Stimulated activated CD4-positive, alpha-beta T cell treated with anti-CD3 and anti-CD28 coated beads, Interleukin-12 subunit alpha, Interleukin-12 subunit beta, amount 100 ng/mL, for 4 hours (primary cell): ENCODE results near the gene GCC2.
"Not testable (repeated sequence)": the region's sequence is repeated elsewhere in the genome, so short reads cannot be mapped to it uniquely, and the experiment has no call there.

Source experiments
- DNase-seq: peaks from one replicate; pipeline ENCODE4 v3.0.0-alpha.2; 2020

GCC2 gene

GRCh38 chr2:108441712-108442111 is 7.3 kb upstream of the GCC2 start:
- DNase-seq, result no peak

- no peak for DNase-seq
Measured at GRCh38 chr2:108444941-108445840, 3.8 kb upstream of the GCC2 start.

GRCh38 chr2:108446703-108447102 is 2.3 kb upstream of the GCC2 start:
- no peak for DNase-seq

DNA sequence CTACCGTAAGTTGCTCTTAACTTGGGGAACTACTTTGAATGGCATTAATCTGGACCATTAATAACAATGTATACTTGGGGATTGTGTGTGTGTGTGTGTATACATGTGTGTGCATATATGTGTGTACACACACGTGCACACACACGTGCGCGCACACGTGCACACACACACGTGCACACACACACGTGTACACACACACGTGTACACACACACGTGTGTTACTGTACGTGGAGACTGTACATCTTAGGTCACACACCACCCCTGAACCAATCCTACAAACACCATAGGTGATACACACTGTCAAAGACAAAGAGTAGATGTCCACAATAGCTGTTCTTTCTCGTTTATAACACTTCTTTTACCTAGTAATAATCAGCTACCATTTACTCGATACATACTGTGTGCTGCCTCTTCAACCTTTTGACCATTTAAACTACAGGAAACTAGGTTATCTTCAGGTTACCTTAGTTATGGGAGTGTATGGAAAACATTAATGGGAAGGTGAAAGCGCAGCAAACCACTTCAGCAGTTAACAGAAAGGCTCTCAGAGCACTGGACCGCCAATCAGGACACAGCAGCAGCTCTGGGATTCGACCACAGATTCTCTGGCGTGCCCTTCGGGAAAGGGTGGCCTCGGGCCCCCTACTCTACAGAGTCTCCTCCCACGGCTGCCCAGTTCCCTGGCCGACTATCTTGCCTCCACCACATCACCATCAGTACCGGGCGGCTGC is 894 bp upstream of the GCC2 start:
- no peak for DNase-seq

DNA sequence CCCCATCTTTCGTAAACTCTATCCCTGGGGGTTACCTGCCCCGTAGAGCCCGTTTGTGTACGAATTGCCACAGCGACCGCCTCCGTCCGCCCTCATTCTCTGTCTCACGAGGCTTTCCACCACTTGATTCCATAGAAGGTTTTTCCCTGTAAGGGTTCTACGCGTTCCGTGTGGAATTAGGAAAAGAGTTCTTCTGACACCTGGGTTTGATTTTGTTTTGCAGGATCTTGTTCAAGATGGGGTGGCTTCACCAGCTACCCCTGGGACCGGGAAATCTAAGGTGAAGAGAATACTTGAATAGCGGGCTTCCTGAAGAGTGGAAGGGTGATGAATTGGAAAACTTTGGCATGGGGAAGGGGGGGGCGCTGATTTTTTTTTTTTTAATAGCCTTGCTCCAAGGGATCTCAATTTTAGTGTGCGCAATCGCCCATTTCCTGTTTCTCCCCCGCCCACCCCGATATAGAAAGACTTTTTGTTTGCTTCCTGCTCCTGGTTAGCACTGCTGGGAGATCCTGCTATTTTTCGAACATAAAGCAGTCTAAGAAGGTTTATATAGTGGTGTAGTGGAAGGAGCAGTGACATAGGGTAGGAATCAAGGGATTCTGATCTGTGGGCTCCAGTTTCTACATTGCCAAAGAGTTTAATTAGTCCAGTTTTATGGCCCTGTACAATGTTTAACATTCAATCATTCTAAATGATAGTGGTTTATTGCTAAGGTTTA is 564 bp downstream of the GCC2 start:
- peak; percentile 5 for DNase-seq

GRCh38 chr2:108450863-108451262 is 1.9 kb downstream of the GCC2 start:
- no peak for DNase-seq

DNA sequence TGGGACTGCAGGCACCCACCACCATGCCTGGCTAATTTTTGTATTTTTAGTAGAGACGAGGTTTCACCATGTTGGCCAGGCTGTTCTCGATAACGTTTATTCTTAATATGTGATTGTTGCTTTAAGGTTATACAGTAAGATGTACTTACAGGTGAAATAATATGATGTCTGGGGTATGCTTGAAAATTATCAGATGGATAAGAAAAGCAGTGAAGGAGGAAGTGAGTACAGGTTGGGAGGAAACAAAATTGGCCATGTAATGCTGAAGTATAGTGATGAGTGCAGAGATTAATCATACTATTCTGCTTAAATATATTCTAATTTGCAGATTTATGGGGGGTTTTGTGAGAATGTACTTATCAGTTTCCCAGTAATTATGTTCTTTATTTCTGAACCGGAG is 3.0 kb downstream of the GCC2 start:
- DNase-seq, result no peak

DNA sequence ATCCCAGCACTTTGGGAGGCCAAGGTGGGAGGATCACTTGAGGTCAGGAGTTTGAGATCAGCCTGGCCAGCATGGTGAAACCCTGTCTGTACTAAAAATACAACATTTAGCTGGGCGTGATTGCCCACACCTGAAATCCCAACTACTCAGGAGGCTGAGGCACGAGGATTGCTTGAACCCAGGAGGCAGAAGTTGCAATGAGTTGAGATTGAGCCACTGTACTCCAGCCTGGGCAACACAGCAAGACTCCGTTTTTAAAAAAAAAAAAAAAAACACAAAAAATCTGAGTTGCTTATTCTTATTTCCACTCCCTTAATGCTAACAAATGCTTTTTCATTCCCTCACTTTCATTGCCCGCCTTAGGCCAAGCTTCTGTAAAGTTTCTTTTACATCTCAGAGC is 4.5 kb downstream of the GCC2 start:
- not testable (repeated sequence) for DNase-seq

DNA sequence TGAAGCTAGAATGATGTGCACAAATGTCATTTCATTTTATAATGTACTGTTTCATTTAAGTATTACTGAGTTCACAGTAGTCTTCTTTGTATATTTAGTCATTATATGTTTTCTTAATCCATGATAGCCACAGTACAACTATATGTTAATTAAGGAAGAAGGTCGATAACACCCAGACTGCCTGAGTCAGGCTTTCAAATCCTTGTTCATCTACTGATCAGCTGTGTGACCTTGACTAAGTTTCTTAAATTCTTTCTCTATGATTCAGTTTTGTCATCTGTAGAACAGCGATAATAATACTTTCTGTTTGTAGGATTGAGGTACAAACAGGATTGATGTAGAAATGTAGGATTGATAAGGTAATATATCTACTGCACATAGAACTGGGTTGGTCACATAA is 5.4 kb downstream of the GCC2 start:
- DNase-seq, result no peak

- no peak for DNase-seq
Measured at GRCh38 chr2:108455571-108455970, 6.6 kb downstream of the GCC2 start.

GRCh38 chr2:108458082-108458481 is 9.1 kb downstream of the GCC2 start:
- DNase-seq, result no peak

DNA sequence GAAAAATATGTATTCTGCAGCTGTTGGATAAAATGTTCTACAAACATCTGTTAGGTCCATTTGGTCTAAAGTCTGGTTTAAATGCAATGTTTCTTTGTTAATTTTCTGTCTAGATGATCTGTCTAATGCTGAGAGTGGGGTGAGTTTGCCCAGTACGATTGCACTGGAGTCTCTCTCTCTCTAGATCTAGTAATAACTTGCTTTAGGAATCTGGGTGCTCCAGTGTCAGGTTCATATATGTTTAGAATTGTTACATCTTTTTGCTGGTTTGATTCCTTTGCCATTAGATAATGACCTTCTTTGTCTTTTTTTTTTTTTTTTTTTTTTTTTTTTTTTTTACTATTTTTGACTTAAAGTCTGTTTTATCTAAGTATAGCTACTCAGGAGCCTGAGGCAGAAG is 10.4 kb downstream of the GCC2 start:
- no peak for DNase-seq

DNA sequence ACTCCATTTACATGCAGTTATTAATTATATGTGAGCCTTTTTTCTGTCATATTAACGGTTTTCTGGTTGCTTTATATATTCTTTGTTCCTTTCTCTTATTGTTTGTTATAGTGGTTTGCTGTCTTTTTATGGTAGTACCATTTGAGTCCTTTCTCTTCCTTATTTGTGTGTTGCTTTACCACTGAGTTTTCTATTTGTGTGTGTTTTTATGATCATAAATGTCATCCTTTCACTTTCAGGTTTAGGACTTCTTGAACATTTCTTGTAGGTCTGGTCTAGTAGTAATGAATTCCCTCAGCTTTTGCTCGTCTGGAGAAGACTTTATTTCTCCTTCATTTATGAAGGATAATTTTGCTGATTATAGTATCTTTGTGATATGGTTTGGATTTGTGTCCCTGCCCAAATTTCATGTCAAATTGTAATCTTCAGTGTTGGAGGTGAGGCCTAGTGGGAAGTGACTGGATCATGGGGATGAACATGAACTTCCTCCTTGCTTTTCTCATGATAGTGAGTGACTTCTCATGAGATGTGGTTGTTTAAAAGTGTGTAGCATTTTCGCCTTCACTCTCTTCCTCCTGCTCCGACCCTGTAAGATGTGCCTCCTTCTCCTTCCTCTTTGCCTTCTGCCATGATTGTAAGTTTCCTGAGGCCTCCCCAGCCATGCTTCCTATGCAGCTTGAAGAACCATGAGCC is 11.5 kb downstream of the GCC2 start:
- DNase-seq, result no peak

DNA sequence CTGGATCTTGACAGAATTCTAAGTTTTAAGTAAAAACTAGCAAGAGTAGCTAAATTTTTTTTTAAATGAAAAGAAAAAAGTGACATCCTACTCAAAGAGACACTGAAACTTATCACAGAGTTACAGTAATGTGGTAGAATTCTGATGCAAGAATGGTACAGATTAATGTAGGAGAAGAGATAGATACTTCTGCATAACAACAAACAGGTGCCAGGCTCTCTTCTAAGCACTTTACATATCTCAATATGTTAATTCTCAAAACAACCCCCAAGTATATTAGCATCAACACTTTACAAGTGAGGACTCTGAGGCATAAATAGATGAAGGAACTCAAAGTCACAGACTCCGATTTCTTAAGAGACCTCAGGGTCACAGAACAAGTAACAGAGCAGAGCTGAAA is 28.1 kb downstream of the GCC2 start:
- no peak for DNase-seq

- DNase-seq, result no peak
Measured at GRCh38 chr2:108485253-108485652, 36.2 kb downstream of the GCC2 start.

GRCh38 chr2:108490506-108491122 is 41.6 kb downstream of the GCC2 start:
- DNase-seq, result no peak

GRCh38 chr2:108491848-108492247 is 42.8 kb downstream of the GCC2 start:
- DNase-seq, result no peak

GRCh38 chr2:108492364-108492763 is 43.4 kb downstream of the GCC2 start:
- DNase-seq, result no peak

DNA sequence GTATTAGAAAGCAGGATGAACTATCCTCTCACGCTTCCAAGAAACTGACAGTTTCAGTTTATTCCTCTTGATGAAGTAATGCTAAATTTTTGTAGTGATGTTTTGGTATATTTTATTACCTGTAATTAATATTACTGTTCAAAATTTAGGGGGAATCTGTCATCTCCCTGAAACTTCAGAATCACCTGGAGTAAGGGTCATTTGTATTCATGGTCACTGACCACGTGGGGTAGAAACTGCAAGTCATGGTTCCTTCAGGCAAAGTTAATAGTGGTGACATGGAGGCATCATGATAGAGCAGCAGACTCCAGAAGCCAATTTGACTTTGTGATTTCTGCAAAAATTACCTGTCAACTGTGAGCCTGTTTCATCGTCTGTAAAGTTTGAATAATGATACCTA is 47.2 kb downstream of the GCC2 start:
- DNase-seq, result not testable (repeated sequence)

- DNase-seq, result not testable (repeated sequence)
Measured at GRCh38 chr2:108507620-108508019, 58.6 kb downstream of the GCC2 start.

DNA sequence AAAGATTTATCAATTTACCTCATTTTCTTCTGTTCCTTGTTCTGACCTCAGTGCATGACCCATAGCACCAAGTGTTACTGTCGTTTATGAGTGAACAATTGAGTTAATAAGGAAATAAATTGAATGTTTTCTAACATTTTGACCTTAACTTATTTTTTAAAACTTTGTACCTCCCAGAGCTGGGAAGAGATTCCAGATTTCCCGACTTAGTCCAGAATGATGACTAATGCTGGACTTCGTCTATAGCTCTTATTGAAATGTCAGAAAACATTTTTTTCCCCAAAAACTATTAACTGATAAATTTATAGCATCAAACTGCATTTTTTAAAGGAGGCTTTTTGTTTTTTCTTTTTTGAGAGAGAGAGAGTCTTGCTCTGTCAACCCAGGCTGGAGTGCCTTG is 63.4 kb downstream of the GCC2 start:
- DNase-seq, result not testable (repeated sequence)

- not testable (repeated sequence) for DNase-seq
Measured at GRCh38 chr2:108514478-108514877, 65.5 kb downstream of the GCC2 start.
